ENCODE results near the gene C2CD4B. TPM values are rescaled to one million over a fixed set of nuclear protein-coding genes. Genes with fewer than 3 reads are reported as not detected.

C2CD4B gene
- total and polyA plus RNA-seq, 4 donors = 0.17 to 1.8 (median 0.66) TPM

DNA sequence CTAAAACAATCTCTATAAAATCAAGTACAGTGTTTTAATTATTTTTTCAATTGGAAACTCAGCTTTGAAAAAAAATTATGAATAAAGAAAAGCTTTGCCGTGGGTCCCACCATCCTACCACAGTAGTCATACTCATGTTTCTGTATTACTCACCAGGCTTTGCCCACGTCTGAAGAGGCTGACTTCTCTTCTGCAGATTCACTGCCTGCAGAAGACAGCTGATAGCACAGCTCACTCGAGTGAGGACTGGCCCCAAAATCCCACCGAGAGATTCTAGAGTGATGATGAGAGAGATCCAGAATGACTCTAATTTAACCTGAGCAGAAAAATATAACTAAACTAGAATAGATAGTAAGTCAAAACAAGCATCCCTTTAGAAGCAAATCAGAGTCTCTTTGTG lies 11.9 kb downstream of the C2CD4B start:
- H3K9me3 ChIP-seq (ENCODE audit: control insufficient read depth in 4 of 4, low read length in 3 of 4) = peaks cover 0 to 3% (median 0%) of the 10 kb centered on the region in 4 donors
- H3K4me1 ChIP-seq (ENCODE audit: control insufficient read depth in 4 of 4, insufficient read depth in 4 of 4, low read length in 3 of 4) = no peaks in the 10 kb centered on the region
- no peak overlapping the region for H3K9ac ChIP-seq (ENCODE audit: low read depth in 1 of 2, low read length in 2 of 2)
- WGBS = 80% methylated on average over 4 of the region's 4 CpGs
- H3K36me3 ChIP-seq (ENCODE audit: control insufficient read depth in 4 of 4, insufficient read depth in 3 of 4, low read depth in 1 of 4, low read length in 3 of 4) = no peaks in the 10 kb centered on the region
- TF ChIP-seq, protein P1, sequence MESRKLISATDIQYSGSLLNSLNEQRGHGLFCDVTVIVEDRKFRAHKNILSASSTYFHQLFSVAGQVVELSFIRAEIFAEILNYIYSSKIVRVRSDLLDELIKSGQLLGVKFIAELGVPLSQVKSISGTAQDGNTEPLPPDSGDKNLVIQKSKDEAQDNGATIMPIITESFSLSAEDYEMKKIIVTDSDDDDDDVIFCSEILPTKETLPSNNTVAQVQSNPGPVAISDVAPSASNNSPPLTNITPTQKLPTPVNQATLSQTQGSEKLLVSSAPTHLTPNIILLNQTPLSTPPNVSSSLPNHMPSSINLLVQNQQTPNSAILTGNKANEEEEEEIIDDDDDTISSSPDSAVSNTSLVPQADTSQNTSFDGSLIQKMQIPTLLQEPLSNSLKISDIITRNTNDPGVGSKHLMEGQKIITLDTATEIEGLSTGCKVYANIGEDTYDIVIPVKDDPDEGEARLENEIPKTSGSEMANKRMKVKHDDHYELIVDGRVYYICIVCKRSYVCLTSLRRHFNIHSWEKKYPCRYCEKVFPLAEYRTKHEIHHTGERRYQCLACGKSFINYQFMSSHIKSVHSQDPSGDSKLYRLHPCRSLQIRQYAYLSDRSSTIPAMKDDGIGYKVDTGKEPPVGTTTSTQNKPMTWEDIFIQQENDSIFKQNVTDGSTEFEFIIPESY (IDR thresholded peaks at IDR 0.05) = no peak
- no peak for TF ChIP-seq FOXA1 (IDR thresholded peaks at IDR 0.05)
- no peak for TF ChIP-seq FOXA2 (IDR thresholded peaks at IDR 0.05)
- TF ChIP-seq YY1 (IDR thresholded peaks at IDR 0.05) = no peak
- no peak for TF ChIP-seq SP1 (IDR thresholded peaks at IDR 0.05)
- no peak for TF ChIP-seq TAF1 (conservative IDR thresholded peaks at IDR 0.05)
- no peak for DNase-seq (ENCODE audit: low spot score)
- H3K4me3 ChIP-seq (ENCODE audit: low read depth in 1 of 3, low read length in 3 of 3) = no peak overlapping the region
- no peak overlapping the region for H3K27ac ChIP-seq (ENCODE audit: low read depth in 1 of 2, low read length in 2 of 2)
- no peaks in the 10 kb centered on the region for H3K27me3 ChIP-seq (ENCODE audit: control insufficient read depth in 4 of 4, insufficient read depth in 4 of 4, low read length in 3 of 4)

DNA sequence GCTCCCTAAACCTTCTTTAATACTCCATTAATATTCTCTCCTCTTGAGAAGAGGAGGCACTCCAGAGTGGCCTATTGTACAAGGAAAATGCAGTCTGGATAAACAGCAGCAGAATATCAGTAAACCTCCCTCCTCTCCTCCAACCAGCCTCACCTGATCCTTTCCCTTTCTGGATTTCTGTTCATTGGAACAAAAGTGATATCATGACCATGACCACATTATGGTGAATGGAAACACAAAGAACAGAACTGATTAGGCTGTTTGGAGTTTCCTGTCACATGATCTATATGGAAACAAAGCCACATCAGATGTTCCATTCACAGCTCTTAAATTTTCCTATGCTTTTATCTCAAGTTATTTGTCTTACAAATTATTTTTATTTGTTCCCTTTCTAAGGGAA lies 14.6 kb downstream of the C2CD4B start:
- Histone ChIP-seq H3K4me3 (ENCODE audit: low read depth in 1 of 3, low read length in 3 of 3) (no peak overlapping the region), H3K4me1 (ENCODE audit: control insufficient read depth in 4 of 4, insufficient read depth in 4 of 4, low read length in 3 of 4) (no peaks in the 10 kb centered on the region), H3K9ac (ENCODE audit: low read depth in 1 of 2, low read length in 2 of 2) (no peak overlapping the region), H3K9me3 (ENCODE audit: control insufficient read depth in 4 of 4, low read length in 3 of 4) (no peaks in the 10 kb centered on the region), H3K27me3 (ENCODE audit: control insufficient read depth in 4 of 4, insufficient read depth in 4 of 4, low read length in 3 of 4) (no peaks in the 10 kb centered on the region), H3K27ac (ENCODE audit: low read depth in 1 of 2, low read length in 2 of 2) (no peak overlapping the region), H3K36me3 (ENCODE audit: control insufficient read depth in 4 of 4, insufficient read depth in 3 of 4, low read depth in 1 of 4, low read length in 3 of 4) (no peaks in the 10 kb centered on the region)
- DNase-seq (ENCODE audit: low spot score) = no peak
- no peak for TF ChIP-seq TAF1 (conservative IDR thresholded peaks at IDR 0.05)
- TF ChIP-seq HNF4G (IDR thresholded peaks at IDR 0.05) = no peak
- TF ChIP-seq, protein P2, sequence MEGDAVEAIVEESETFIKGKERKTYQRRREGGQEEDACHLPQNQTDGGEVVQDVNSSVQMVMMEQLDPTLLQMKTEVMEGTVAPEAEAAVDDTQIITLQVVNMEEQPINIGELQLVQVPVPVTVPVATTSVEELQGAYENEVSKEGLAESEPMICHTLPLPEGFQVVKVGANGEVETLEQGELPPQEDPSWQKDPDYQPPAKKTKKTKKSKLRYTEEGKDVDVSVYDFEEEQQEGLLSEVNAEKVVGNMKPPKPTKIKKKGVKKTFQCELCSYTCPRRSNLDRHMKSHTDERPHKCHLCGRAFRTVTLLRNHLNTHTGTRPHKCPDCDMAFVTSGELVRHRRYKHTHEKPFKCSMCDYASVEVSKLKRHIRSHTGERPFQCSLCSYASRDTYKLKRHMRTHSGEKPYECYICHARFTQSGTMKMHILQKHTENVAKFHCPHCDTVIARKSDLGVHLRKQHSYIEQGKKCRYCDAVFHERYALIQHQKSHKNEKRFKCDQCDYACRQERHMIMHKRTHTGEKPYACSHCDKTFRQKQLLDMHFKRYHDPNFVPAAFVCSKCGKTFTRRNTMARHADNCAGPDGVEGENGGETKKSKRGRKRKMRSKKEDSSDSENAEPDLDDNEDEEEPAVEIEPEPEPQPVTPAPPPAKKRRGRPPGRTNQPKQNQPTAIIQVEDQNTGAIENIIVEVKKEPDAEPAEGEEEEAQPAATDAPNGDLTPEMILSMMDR (IDR thresholded peaks at IDR 0.05; ENCODE audit: low read depth, low read length, missing input control) = no peak
- no peak for TF ChIP-seq JUND (IDR thresholded peaks at IDR 0.05)

DNA sequence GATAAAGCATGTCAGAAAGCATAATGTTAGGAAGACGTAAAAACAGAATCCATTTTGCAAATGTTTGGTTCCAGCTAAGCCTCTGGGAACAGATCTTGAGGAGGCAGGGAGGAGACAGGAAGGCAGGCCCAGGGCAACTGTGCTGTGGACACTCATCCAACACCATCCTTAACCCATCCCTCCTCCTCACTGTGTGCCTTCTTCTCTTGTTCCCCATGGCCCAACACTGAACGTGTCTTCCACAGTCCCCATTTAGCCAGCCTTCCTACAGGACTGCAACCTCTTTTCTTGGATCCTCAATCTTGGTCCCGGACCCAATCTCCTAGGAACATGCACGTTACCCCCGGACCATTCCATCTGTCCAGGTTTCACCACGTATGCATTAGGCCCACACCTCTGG lies 15.4 kb downstream of the C2CD4B start:
- H3K4me1 ChIP-seq (ENCODE audit: control insufficient read depth in 4 of 4, insufficient read depth in 4 of 4, low read length in 3 of 4) = no peaks in the 10 kb centered on the region
- no peak overlapping the region for H3K4me3 ChIP-seq (ENCODE audit: low read depth in 1 of 3, low read length in 3 of 3)
- no peak overlapping the region for H3K9ac ChIP-seq (ENCODE audit: low read depth in 1 of 2, low read length in 2 of 2)
- no peaks in the 10 kb centered on the region for H3K36me3 ChIP-seq (ENCODE audit: control insufficient read depth in 4 of 4, insufficient read depth in 3 of 4, low read depth in 1 of 4, low read length in 3 of 4)
- H3K27ac ChIP-seq (ENCODE audit: low read depth in 1 of 2, low read length in 2 of 2) = no peak overlapping the region
- WGBS = 92% methylated on average over 6 of the region's 6 CpGs
- DNase-seq (ENCODE audit: low spot score) = no peak
- no peaks in the 10 kb centered on the region for H3K27me3 ChIP-seq (ENCODE audit: control insufficient read depth in 4 of 4, insufficient read depth in 4 of 4, low read length in 3 of 4)
- H3K9me3 ChIP-seq (ENCODE audit: control insufficient read depth in 4 of 4, low read length in 3 of 4) = no peaks in the 10 kb centered on the region
- TF ChIP-seq RAD21 (IDR thresholded peaks at IDR 0.05) (no peak), FOXA1 (IDR thresholded peaks at IDR 0.05) (no peak), GABPA (IDR thresholded peaks at IDR 0.05 in 1 of 2, conservative IDR thresholded peaks at IDR 0.05 in 1 of 2) (no peak), JUND (IDR thresholded peaks at IDR 0.05) (no peak), RXRA (IDR thresholded peaks at IDR 0.05) (no peak), HNF4A (conservative IDR thresholded peaks at IDR 0.05) (no peak), TAF1 (conservative IDR thresholded peaks at IDR 0.05) (no peak), YY1 (IDR thresholded peaks at IDR 0.05) (no peak), SP1 (IDR thresholded peaks at IDR 0.05) (no peak), FOXA2 (IDR thresholded peaks at IDR 0.05) (no peak), EGR1 (IDR thresholded peaks at IDR 0.05; ENCODE audit: low read depth in 2 of 2) (no peak)
- TF ChIP-seq, protein P3, sequence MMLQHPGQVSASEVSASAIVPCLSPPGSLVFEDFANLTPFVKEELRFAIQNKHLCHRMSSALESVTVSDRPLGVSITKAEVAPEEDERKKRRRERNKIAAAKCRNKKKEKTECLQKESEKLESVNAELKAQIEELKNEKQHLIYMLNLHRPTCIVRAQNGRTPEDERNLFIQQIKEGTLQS (IDR thresholded peaks at IDR 0.05) = no peak
- TF ChIP-seq, protein P4, sequence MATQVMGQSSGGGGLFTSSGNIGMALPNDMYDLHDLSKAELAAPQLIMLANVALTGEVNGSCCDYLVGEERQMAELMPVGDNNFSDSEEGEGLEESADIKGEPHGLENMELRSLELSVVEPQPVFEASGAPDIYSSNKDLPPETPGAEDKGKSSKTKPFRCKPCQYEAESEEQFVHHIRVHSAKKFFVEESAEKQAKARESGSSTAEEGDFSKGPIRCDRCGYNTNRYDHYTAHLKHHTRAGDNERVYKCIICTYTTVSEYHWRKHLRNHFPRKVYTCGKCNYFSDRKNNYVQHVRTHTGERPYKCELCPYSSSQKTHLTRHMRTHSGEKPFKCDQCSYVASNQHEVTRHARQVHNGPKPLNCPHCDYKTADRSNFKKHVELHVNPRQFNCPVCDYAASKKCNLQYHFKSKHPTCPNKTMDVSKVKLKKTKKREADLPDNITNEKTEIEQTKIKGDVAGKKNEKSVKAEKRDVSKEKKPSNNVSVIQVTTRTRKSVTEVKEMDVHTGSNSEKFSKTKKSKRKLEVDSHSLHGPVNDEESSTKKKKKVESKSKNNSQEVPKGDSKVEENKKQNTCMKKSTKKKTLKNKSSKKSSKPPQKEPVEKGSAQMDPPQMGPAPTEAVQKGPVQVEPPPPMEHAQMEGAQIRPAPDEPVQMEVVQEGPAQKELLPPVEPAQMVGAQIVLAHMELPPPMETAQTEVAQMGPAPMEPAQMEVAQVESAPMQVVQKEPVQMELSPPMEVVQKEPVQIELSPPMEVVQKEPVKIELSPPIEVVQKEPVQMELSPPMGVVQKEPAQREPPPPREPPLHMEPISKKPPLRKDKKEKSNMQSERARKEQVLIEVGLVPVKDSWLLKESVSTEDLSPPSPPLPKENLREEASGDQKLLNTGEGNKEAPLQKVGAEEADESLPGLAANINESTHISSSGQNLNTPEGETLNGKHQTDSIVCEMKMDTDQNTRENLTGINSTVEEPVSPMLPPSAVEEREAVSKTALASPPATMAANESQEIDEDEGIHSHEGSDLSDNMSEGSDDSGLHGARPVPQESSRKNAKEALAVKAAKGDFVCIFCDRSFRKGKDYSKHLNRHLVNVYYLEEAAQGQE (IDR thresholded peaks at IDR 0.05) = no peak
- TF ChIP-seq, protein P2 (IDR thresholded peaks at IDR 0.05; ENCODE audit: low read depth, low read length, missing input control) = no peak
- TF ChIP-seq, protein P5, sequence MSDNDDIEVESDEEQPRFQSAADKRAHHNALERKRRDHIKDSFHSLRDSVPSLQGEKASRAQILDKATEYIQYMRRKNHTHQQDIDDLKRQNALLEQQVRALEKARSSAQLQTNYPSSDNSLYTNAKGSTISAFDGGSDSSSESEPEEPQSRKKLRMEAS (IDR thresholded peaks at IDR 0.05) = no peak
